GM12878 (cell line): ENCODE data around the gene NCAPD2. TPM values are rescaled to one million over a fixed set of nuclear protein-coding genes. Genes with fewer than 3 reads are reported as not detected.

Source experiments
- ATAC-seq: fragments of 200-7000 bp; cut with Tn5 transposase; 3 replicates; pipeline ENCODE4 v1.9.1; 2020; ENCODE audit warnings: mild to moderate bottlenecking, moderate library complexity
- BruUV-seq: library from RNA; stranded (reverse); fragments of 400-500 nt; replicated peaks from 2 replicates; lab custom pipeline; 2021; lab: Mats Ljungman, UMichigan
- CTCF ChIA-PET: fragments of 300-600 bp; sonication (Branson Sonifier 250); formaldehyde crosslinking; extraction: SDS; loops from one replicate; lab custom pipeline; 2021; ENCODE audit warnings: inconsistent platforms; lab: Yijun Ruan, JAX
- POLR2A ChIA-PET: fragments of 350-600 bp; formaldehyde crosslinking; extraction: SDS; loops from one replicate; lab custom pipeline; 2021; ENCODE audit warnings: inconsistent platforms; lab: Charles Lee
- RAD21 ChIA-PET: fragments of 300-600 bp; sonication (Branson Sonifier 250); formaldehyde crosslinking; loops from one replicate; lab custom pipeline; 2023; ENCODE audit warnings: antibody characterized with exemption; ENCODE audit not compliant: unreplicated experiment; lab: Charles Lee
- SMC1A ChIA-PET: fragments of 300-600 bp; sonication (Branson Sonifier 250); formaldehyde crosslinking; loops from one replicate; lab custom pipeline; 2023; ENCODE audit not compliant: unreplicated experiment, uncharacterized antibody; lab: Charles Lee
- DNase-seq: peaks from one replicate; pipeline ENCODE4 v3.0.0-alpha.2; 2011; ENCODE audit warnings: low read depth, low spot score
- FAIRE-seq: peaks from 3 replicates; lab custom pipeline; 2011; peaks lifted over from hg19 to GRCh38; lab: Jason Lieb, UNC
- H2AFZ ChIP-seq: 2 replicates; pipeline ENCODE4 v1.6.0; 2011; ENCODE audit warnings: low read depth, low read length, control low read depth; ENCODE audit not compliant: control insufficient read depth
- H3K27ac ChIP-seq: 2 replicates; pipeline ENCODE4 v1.5.1; 2011; ENCODE audit warnings: control low read depth; ENCODE audit not compliant: control insufficient read depth, insufficient read depth
- H3K27me3 ChIP-seq, 2 experiments: replicated peaks in 1 of 2; 2 replicates each; pipeline versions ENCODE4 v1.6.0 to v1.6.1; 2011; ENCODE audit warnings: low read length in 1 of 2; ENCODE audit not compliant: control insufficient read depth in 2 of 2, insufficient read depth in 2 of 2
- H3K36me3 ChIP-seq, 2 experiments: 2 replicates each; pipeline ENCODE4 v1.5.1; 2011; ENCODE audit warnings: low read length in 1 of 2; ENCODE audit not compliant: control insufficient read depth in 2 of 2, insufficient read depth in 2 of 2
- H3K4me1 ChIP-seq: 2 replicates; pipeline ENCODE4 v1.6.1; 2011; ENCODE audit warnings: mild to moderate bottlenecking, low read length, moderate library complexity, mixed read lengths; ENCODE audit not compliant: control insufficient read depth, insufficient read depth
- H3K4me2 ChIP-seq: 2 replicates; pipeline ENCODE4 v1.6.0; 2011; ENCODE audit warnings: control low read depth; ENCODE audit not compliant: control insufficient read depth, insufficient read depth
- H3K4me3 ChIP-seq: fragments of 200-600 bp; sonication (generic); 2 replicates; pipeline ENCODE4 v1.5.1; 2016
- H3K79me2 ChIP-seq: 2 replicates; pipeline ENCODE4 v1.6.0; 2011; ENCODE audit warnings: low read length; ENCODE audit not compliant: control insufficient read depth, insufficient read depth
- H3K9ac ChIP-seq: 2 replicates; pipeline ENCODE4 v1.8.0; 2011; ENCODE audit warnings: low read length, control low read depth, mixed read lengths; ENCODE audit not compliant: control insufficient read depth, insufficient read depth
- H3K9me3 ChIP-seq: replicated peaks from 3 replicates; pipeline ENCODE4 v1.5.1; 2011; ENCODE audit warnings: mild to moderate bottlenecking, low read length; ENCODE audit not compliant: control insufficient read depth, insufficient read depth
- H4K20me1 ChIP-seq: 2 replicates; pipeline ENCODE4 v1.6.0; 2011; ENCODE audit not compliant: control insufficient read depth, insufficient read depth
- IKZF2 ChIP-seq, 2 experiments: fragments of 450-650 bp; IDR thresholded peaks; 2 replicates each; pipeline ENCODE4 v1.6.1; 2017; ENCODE audit warnings: mild to moderate bottlenecking in 2 of 2, moderate library complexity in 2 of 2
- ZNF207 ChIP-seq: fragments of 450-650 bp; IDR thresholded peaks from 2 replicates; pipeline ENCODE4 v1.6.1; 2014; ENCODE audit warnings: antibody characterized with exemption, mild to moderate bottlenecking, borderline replicate concordance
- ZNF274 ChIP-seq: IDR thresholded peaks from one replicate; pipeline ENCODE4 v1.8.0; 2011; ENCODE audit not compliant: insufficient read length, insufficient read depth
- WGBS: methylation state at CpG from one replicate; pipeline ENCODE4 v1.1.6; 2016; ENCODE audit warnings: low lambda C conversion rate; ENCODE audit not compliant: insufficient replicate concordance, insufficient coverage; ENCODE audit errors: missing lambda C conversion rate; 5-methylcytosine and 5-hydroxymethylcytosine counted together
- in situ Hi-C: fragments of 300-500 bp; cut with MboI; formaldehyde crosslinking; loops from 9 replicates; pipeline ENCODE4 v1.14.3; 2018; ENCODE audit warnings: mixed read lengths
- intact Hi-C: fragments of 100-400 bp; cut with micrococcal nuclease; formaldehyde crosslinking; loops from one replicate; pipeline ENCODE4 v1.14.2; 2022; ENCODE audit not compliant: unreplicated experiment
- polyA plus RNA-seq, 11 experiments: library from polyadenylated mRNA; depleted of rRNA in 4 of 11; unstranded in 6 of 11; stranded (reverse) in 5 of 11; fragments of >200 nt; fragmentation: Nextera tagmentation in 4 of 11; fragmentation: Illumina TruSeq in 1 of 11; extraction: Ambion mirVana in 4 of 11; extraction: Trizol in 1 of 11; gene quantifications; 1 replicate in 1 of 11; 2 replicates in 10 of 11; pipeline versions ENCODE4 v1.2.1 to v1.2.3, GENCODE V29; 2011 to 2016; ENCODE audit warnings: inconsistent platforms in 2 of 11, missing spikeins in 2 of 11, low read depth in 1 of 11
- total RNA-seq, 4 experiments: library from RNA; depleted of rRNA in 3 of 4; stranded (reverse); fragments of >200 nt in 3 of 4; fragmentation: Illumina TruSeq in 1 of 4; extraction: Trizol in 1 of 4; gene quantifications; 2 replicates each; pipeline versions ENCODE4 v1.2.1 to v1.2.3, GENCODE V29; 2013 to 2021
- TF ChIP-seq, protein P1 (sequence below): fragments of 450-650 bp; IDR thresholded peaks from 2 replicates; pipeline ENCODE4 v1.6.1; 2017; ENCODE audit warnings: mild to moderate bottlenecking

Gene NCAPD2
- total and polyA plus RNA-seq, 10 of the 15 experiments (the other 5 are each of a cell fraction or from before 2014, with no cell fraction given): 24.2 to 160 (median 110) TPM

DNA sequence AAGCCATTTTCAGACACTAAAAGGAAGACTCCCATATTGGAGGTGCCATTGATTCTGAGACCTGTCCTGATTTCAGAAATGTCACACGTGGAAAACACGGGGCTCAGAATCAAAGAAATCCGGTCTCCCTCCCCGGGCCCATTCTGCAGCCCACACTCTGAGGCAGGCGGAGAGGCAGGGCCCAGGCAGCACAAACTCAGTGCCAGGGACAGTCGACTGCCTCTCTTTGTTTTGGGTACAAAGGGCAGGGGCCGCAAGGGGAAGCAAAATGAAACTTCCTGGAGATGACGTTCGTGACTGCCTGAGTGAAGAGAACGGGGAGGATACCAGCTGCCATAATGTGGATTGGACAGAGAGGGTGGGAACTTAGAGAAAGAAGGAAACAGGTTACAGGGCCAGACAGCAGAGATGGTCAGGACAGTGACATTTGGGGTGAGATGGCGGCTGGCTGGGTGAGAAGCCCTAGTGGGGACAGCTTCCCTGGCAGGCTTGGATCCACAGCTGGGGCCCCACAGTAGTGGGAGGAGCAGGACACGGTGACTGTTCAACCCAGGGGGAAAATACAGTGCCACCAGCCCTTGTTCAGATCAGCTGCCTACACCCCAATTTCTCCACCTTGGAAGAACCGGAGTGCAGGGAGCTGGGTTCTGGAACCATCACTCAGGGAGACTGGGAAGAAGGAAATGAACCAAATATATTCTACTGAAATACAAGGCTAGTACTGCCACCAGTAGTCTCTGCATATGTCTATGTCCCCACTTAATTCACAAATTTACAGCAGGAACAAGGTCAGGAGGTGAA is 48.5 kb downstream of the NCAPD2 start:
- 89% methylated on average over 13 of the region's 13 CpGs for WGBS
- Histone ChIP-seq H4K20me1 (peaks cover 5% of the 10 kb centered on the region), H3K4me2 (no peak overlapping the region)
- no TSS peak for BruUV-seq
- ChIA-PET POLR2A (no interaction called here), SMC1A (no interaction called here), RAD21 (no interaction called here), CTCF (interaction anchor here (5.4 kb wide), 1 partner anchor 10 kb away, joined by 69 read pairs; the partner anchor contains the start of gene IFFO1)
- FAIRE-seq: no peak
- TF ChIP-seq IKZF2 (IDR thresholded peaks at IDR 0.05) (no peak), ZNF207 (no peak), ZNF274 (no peak)
- TF ChIP-seq, protein P1, sequence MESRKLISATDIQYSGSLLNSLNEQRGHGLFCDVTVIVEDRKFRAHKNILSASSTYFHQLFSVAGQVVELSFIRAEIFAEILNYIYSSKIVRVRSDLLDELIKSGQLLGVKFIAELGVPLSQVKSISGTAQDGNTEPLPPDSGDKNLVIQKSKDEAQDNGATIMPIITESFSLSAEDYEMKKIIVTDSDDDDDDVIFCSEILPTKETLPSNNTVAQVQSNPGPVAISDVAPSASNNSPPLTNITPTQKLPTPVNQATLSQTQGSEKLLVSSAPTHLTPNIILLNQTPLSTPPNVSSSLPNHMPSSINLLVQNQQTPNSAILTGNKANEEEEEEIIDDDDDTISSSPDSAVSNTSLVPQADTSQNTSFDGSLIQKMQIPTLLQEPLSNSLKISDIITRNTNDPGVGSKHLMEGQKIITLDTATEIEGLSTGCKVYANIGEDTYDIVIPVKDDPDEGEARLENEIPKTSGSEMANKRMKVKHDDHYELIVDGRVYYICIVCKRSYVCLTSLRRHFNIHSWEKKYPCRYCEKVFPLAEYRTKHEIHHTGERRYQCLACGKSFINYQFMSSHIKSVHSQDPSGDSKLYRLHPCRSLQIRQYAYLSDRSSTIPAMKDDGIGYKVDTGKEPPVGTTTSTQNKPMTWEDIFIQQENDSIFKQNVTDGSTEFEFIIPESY: no peak
- TF ChIP-seq, all 136 proteins: peak for 0
- Histone ChIP-seq H3K9ac (no peak overlapping the region), H3K27ac (no peak overlapping the region), H3K4me1 (peaks cover 19% of the 10 kb centered on the region), H3K9me3 (no peaks in the 10 kb centered on the region), H2AFZ (no peak overlapping the region), H3K27me3 (no peaks in the 10 kb centered on the region), H3K4me3 (no peak overlapping the region), H3K79me2 (peaks cover 11% of the 10 kb centered on the region), H3K36me3 (peaks cover 15 to 17% of the 10 kb centered on the region in 2 experiments)
- no peak for ATAC-seq
- in situ Hi-C loops (no loop called here), intact Hi-C loops (no loop called here)
- DNase-seq: no peak
